Non-pigmented ciliary epithelial cell (primary cell): ENCODE data around the gene SLC41A3.
"Not testable (repeated sequence)": the region's sequence is repeated elsewhere in the genome, so short reads cannot be mapped to it uniquely, and the experiment has no call there.

Source experiments
- DNase-seq: peaks from one replicate; pipeline ENCODE4 v3.0.0-alpha.2; 2010; ENCODE audit warnings: low read depth

The SLC41A3 gene

DNA sequence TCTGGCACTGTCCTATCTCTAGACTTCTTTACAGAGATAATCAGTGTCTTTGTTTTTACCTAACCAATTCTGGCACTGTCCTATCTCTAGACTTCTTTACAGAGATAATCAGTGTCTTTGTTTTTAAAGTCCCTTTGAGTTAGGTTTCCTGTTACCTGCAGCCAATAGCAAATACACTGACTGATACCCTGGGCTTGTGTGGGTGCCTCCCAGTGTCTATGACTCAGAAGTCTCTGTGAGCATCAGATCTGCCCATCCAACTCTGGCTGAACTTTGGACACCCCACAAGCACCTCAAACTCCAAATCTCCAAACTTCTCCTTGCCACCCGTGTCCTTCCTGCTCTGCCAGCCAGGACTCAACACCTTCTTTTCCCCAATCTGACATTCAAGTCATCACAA is 30.4 kb downstream of the SLC41A3 start:
- DNase-seq = no peak

DNA sequence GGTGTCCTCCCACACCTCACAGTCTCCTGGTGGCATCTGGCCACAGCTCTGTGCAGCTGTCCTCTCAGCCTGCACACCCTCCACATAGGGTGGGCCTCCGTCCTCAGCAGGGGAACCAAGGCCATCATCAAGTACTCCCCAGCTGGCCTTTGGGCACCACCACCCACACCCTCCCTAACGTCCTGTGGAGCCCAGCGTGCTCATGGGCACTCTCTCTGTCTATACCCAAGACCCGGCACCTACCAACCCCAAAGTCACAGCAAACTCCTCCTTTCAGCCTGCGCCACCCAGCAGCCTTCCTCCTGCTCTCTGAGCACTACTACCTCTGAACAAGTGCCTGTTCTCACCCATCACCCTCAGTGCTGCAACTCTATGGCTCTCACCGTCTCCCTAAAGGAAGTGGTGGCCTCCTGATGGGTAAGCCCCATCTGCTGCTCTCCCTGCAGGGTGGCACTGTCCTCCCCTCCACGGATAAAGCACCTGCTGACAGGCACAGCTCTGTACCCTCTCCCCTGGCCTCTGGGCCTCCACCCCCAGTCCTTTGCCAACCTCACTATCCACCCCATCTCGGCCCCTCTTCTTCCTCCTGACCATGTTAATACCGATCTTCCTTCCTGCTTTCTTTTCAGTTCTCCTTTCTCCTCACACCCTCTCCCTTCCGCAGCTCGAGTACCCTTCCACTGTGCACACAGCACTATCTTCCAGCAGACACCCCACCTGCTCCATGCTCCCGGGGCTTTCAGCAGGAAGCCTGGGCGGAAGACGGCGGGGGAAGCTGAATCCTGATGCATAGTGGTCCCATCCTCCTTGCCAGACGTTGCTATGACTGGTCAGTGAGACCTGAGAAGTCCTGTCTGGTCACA is 31.5 kb downstream of the SLC41A3 start:
- DNase-seq = no peak

DNA sequence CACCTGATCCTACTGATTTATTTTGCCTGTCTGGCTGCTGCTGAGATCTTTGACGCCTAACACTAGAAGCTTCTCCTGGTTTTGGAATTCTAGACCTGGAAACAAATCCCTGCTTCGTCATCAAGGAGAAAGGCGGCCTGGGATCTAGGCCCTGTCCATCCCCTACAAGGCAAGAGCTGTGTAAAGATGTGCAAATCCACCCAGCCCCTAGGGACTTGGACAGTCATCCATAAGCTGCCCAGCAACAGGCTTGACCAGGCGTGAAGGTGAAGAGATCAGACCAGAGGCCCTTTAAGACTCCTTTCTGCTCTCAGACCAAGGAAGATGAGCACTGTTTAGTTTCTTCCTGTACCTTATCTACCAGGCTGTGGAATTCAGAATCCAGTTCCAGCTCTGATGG is 32.2 kb downstream of the SLC41A3 start:
- no peak for DNase-seq

- DNase-seq = no peak
Measured at GRCh38 chr3:126051234-126051633, 32.7 kb downstream of the SLC41A3 start.

DNA sequence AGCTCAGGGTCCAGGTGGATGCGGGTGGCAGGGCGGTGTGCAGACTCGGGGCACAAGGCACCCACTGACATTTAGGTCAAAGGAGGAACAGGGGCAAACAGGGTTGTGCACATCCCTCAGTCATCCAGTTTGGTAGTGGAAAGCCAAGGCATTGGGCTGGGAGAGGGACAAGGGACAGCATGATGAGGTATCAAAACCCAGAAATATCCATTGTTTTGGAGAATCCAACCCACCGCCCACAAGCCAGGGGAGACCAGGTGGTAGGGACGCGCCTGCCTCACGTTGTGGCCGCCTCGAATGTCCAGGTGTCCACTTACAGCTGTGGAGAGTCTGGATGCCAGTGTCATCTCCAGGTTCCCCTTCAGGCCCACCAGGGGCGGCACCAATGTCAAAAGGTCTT is 33.3 kb downstream of the SLC41A3 start:
- no peak for DNase-seq

- DNase-seq = no peak
Measured at GRCh38 chr3:126050050-126050392, 33.9 kb downstream of the SLC41A3 start.

DNA sequence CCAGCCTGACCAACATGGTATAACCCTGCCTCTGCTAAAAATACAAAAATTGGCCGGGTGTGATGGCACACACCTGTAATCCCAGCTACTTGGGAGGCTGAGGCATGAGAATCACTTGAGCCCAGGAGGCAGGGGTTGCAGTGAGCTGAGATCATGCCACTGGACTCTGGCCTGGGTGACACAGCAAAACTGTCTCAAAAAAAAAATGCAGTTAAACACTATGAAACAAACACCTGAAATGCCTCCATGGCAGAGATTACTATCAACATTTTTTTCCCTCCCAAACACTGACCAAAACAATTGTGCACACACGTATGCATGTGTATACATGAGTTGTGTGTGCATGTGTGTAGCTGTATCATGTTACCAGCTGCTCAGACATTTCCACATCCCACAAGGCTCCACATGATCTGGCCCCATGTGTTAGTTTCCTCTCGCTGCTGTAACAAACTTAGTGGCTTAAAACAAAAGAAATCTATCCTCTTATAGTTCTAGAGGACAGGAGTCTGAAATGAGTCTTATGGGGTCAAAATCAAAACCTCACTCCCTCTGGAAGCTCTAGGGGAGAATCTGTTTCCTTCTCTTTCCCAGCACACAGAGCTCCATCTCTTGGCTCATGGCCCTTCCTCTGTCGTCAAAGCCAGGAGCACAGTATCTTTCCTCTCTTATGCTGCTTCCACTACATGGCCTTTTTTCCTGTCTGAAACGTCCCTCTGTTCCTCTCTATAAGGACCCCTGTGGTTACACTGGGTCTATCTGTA is 34.5 kb downstream of the SLC41A3 start:
- DNase-seq = no peak

GRCh38 chr3:126040386-126040785 is 43.5 kb downstream of the SLC41A3 start:
- no peak for DNase-seq

DNA sequence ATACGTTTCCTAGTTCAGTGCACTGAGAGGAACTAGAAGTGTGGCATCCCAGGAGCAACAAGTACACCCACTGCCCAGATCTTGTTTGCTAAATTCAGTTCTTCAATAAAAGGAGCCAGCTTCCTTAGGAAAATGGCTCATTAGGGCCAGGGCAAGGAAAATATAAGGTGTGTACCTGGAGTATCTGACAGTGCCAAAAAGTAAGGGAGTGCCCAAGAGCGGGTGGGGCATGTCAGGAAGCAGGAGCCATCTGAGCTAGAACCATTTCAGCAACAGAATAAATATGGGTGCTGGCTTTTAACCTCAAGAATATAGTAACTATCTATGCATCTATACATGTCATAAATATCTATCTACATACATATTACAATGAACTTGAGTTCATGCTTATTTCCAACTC is 44.1 kb downstream of the SLC41A3 start:
- no peak for DNase-seq

DNA sequence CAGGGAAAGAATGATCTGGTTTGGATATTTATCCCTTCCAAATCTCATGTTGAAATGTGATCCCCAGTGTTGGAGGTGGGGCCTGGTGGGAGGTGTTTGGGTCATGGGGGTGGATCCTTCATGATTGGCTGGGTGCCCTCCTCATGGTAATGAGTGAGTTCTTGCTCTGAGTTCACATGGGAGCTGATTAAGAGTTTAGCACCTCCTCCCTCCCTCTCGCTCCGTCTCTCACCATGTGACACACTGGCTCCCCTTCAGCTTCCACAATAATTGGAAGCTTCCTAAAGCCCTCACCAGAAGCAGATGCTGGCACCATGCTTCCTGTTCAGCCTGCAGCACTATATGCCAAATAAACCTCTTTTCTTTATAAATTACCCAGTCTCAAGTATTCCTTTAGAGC is 45.1 kb downstream of the SLC41A3 start:
- DNase-seq = not testable (repeated sequence)

- no peak for DNase-seq
Measured at GRCh38 chr3:126036056-126036549, 47.8 kb downstream of the SLC41A3 start.

DNA sequence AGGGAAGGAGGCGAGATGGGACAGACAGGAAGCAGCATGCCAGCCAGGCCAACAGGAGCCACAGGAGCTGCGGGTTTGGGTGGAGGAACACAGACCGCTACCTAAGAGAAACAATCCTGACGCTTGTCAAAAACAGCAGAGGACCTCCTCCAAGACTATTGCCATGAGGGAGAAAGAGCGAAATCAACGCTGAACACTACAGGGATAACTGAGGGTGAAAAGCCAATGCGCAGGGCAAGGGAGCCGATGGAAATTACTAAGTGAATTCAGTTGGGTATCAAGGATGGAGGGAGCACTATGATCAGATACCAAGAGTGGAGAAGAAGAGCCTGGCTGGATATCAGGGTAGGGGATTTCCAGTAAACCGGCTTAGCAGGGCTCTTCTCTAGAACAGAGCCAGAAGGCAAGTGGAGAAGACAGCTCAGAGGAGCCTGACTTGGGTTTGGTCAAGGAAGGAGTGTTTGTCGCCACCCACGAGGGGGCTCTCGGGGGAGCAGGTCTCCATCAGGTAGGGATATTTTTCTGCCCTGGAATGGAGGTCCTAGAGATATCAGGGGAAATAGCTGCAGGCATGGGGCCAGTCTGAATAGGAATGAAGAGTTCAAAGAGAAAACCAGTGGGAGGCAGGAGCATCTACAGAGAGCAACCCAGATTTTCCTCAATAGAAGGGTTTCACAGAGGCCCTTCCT is 48.4 kb downstream of the SLC41A3 start:
- no peak for DNase-seq

GRCh38 chr3:126034481-126035361 is 49.2 kb downstream of the SLC41A3 start:
- DNase-seq = no peak

DNA sequence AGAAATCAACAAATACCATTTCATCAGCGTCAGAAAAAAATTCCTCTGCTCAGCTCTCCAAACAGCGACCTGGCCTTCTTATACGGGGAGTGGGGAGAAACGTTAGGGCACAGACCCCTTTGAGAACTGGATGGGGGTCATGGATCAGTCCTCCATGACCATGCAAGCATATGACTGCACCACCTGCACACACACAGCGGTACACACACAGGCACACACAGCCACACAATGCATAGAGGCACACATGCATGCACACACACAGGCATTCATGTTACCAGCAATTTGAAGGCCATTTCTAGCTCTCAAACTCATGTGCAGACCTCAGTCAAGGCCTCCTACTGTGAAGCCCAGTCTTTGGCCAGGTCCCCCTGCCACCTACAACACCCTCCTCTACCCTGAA is 50.2 kb downstream of the SLC41A3 start:
- DNase-seq = no peak

- DNase-seq = no peak
Measured at GRCh38 chr3:126033051-126033745, 50.7 kb downstream of the SLC41A3 start.

DNA sequence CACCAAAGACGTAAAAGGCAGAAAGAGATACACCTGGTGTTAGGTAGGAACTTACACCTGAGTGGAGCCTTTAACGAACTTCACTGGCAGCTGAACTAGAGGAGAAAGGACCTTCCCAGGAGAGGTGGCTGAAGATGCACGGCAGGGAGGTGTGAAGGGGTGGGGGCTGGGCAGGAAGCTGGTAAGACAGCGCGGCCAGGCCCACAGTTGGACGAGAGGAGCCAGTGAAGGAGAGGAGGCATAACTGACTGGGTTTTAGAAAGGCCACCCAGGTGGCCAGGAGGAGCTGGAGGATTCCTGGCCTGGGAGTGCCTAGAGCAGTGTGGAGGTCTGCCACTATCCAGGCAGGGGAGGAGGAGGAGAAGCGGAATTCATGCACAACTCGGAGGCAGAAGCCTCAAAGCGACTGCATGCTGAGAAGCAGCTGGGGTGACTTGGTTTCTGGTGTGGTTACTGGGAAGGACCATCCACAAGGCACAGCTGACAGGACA is 51.9 kb downstream of the SLC41A3 start:
- DNase-seq = no peak

DNA sequence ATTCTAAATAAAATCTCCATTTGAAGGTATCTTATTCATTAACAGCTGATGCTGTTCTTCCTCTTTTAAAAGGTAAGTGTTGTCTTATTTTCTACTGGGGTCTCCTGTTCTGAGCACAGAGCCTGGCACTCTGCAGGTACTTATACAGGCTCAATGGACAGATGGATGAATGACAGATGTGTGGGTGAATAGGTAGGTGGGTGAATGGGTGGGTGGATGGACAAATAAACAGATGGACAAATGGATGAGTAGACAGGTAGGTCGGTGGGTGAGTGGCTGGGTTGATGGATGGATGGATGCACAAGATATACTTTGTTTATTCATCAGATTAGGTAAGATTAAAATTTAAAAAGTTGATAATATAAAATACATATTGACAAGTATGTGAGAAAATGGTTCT is 53.5 kb downstream of the SLC41A3 start:
- no peak for DNase-seq

GRCh38 chr3:126029241-126029640 is 54.7 kb downstream of the SLC41A3 start:
- DNase-seq = no peak

DNA sequence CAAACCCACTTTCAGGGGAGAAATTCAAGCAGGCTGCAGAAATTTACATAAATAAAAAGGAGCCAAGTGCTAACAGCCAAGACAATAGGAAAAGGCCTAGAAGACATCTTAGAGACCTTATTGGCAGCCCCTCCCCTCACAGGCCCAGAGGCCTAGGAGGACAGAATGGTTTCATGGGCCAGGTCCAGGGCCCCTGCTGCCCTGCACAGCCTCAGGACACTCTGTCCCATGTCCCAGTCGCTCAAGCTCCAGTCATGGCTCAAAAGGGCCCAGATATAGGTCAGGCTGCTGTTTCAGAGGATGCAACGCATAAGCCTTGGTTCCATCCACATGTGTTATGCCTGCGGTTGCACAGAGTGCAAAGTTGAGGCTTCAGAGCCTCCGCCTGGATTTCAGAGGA is 55.8 kb downstream of the SLC41A3 start:
- DNase-seq = no peak

GRCh38 chr3:126026761-126027160 is 57.2 kb downstream of the SLC41A3 start:
- DNase-seq = no peak

DNA sequence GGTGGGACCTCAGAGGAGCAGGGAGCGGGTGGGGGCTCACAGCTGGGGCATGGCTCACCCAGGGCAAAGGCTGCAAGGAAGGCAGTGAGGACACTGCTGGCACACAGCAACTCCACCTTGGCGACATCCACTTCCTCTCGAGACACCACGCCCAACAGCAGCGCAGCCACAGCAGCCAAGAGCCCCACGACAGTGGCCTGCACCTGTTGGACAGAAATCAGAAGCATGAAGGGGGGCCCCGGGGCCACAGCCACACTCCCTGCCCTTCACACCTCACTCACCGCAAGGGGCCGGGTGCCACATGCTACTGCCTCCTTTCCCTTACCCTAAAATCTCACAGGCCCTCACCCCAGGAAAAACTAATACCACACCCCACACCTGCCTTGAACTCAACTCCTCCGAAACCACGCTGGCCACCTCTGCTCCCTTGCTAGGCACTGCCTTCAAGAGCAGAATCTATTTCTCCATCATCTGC is 57.6 kb downstream of the SLC41A3 start:
- no peak for DNase-seq
